Measurements from ENCODE around the gene ALDH1A2.

ALDH1A2 gene

GRCh38 chr15:57996561-57996960 is 69.0 kb downstream of the ALDH1A2 start:
- no peak for TF ChIP-seq CTCF (IDR thresholded peaks at IDR 0.05; ENCODE audit: borderline replicate concordance, insufficient read depth, low read depth, low read length)
- H3K4me3 ChIP-seq (ENCODE audit: low read depth, low read length) = no peak overlapping the region

- no peak for TF ChIP-seq CTCF (IDR thresholded peaks at IDR 0.05; ENCODE audit: borderline replicate concordance, insufficient read depth, low read depth, low read length)
- H3K4me3 ChIP-seq (ENCODE audit: low read depth, low read length) = no peak overlapping the region
Observed at GRCh38 chr15:57994221-57995049, 71.1 kb downstream of the ALDH1A2 start.

GRCh38 chr15:57993409-57994145 is 71.9 kb downstream of the ALDH1A2 start:
- no peak for TF ChIP-seq CTCF (IDR thresholded peaks at IDR 0.05; ENCODE audit: borderline replicate concordance, insufficient read depth, low read depth, low read length)

GRCh38 chr15:57992761-57993355 is 72.7 kb downstream of the ALDH1A2 start:
- TF ChIP-seq CTCF (IDR thresholded peaks at IDR 0.05; ENCODE audit: borderline replicate concordance, insufficient read depth, low read depth, low read length) = no peak
- H3K4me3 ChIP-seq (ENCODE audit: low read depth, low read length) = no peak overlapping the region

More at GRCh38 chr15:57993409-57994145, 71.9 kb downstream of the ALDH1A2 start:
- no peak overlapping the region for H3K4me3 ChIP-seq (ENCODE audit: low read depth, low read length)

GRCh38 chr15:57973534-57973933 is 92.0 kb downstream of the ALDH1A2 start:
- no peak overlapping the region for H3K4me3 ChIP-seq (ENCODE audit: low read depth, low read length)
- TF ChIP-seq CTCF (IDR thresholded peaks at IDR 0.05; ENCODE audit: borderline replicate concordance, insufficient read depth, low read depth, low read length) = no peak

GRCh38 chr15:57972864-57973263 is 92.6 kb downstream of the ALDH1A2 start:
- no peak overlapping the region for H3K4me3 ChIP-seq (ENCODE audit: low read depth, low read length)
- TF ChIP-seq CTCF (IDR thresholded peaks at IDR 0.05; ENCODE audit: borderline replicate concordance, insufficient read depth, low read depth, low read length) = no peak

Data from GM12875 (cell line).